GM12801 (cell line): ENCODE measurements around the gene GRK2.

ENCODE experiments used
- TF ChIP-seq, protein P1 (sequence below): IDR thresholded peaks from one replicate; pipeline ENCODE4 v1.5.1; 2011; ENCODE audit warnings: control low read depth; ENCODE audit not compliant: insufficient read length; ENCODE audit errors: extremely low read depth

Gene GRK2

GRCh38 chr11:67256477-67257135 lies 9.7 kb upstream of the GRK2 start:
- TF ChIP-seq, protein P1, sequence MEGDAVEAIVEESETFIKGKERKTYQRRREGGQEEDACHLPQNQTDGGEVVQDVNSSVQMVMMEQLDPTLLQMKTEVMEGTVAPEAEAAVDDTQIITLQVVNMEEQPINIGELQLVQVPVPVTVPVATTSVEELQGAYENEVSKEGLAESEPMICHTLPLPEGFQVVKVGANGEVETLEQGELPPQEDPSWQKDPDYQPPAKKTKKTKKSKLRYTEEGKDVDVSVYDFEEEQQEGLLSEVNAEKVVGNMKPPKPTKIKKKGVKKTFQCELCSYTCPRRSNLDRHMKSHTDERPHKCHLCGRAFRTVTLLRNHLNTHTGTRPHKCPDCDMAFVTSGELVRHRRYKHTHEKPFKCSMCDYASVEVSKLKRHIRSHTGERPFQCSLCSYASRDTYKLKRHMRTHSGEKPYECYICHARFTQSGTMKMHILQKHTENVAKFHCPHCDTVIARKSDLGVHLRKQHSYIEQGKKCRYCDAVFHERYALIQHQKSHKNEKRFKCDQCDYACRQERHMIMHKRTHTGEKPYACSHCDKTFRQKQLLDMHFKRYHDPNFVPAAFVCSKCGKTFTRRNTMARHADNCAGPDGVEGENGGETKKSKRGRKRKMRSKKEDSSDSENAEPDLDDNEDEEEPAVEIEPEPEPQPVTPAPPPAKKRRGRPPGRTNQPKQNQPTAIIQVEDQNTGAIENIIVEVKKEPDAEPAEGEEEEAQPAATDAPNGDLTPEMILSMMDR, result no peak

- TF ChIP-seq, protein P1, result no peak
Measured at GRCh38 chr11:67260406-67260805, 5.9 kb upstream of the GRK2 start.

GRCh38 chr11:67261640-67261945 lies 4.7 kb upstream of the GRK2 start:
- TF ChIP-seq, protein P1, result no peak

DNA sequence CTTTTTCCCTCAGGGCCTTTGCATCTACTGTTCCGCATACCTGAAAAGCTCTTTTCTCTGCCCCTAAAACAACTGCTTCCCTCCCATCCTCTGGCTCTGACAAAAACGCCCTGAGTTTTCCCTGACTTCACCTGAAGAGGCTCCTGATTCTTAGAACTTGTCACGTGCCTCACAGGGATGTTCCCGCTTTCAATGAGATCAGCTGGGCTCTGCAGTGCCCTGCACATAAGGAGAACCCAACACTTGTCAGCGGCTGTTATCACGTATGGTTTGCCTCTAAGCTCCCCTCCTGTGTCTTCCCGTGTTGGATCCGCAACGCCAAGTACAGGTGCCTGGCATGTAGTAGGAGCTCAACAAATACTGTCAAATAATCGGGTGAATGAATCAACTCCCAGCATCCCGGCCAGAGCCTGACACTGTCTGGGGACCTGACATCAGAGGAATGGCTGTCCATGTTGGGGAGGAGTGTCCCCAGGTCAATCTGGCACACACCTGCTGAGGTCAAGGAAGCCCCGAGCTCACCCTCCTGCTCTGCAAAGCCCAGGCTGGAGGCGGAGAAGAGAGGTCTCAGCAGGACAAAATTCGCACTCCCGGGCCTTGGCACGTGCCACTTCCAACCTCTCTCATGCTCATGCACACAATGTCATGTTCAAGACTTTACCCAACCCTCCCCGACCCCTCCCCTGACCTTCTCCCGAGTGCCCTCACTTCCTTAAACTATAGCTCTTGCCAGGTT lies 4.2 kb upstream of the GRK2 start:
- TF ChIP-seq, protein P1, result no peak

DNA sequence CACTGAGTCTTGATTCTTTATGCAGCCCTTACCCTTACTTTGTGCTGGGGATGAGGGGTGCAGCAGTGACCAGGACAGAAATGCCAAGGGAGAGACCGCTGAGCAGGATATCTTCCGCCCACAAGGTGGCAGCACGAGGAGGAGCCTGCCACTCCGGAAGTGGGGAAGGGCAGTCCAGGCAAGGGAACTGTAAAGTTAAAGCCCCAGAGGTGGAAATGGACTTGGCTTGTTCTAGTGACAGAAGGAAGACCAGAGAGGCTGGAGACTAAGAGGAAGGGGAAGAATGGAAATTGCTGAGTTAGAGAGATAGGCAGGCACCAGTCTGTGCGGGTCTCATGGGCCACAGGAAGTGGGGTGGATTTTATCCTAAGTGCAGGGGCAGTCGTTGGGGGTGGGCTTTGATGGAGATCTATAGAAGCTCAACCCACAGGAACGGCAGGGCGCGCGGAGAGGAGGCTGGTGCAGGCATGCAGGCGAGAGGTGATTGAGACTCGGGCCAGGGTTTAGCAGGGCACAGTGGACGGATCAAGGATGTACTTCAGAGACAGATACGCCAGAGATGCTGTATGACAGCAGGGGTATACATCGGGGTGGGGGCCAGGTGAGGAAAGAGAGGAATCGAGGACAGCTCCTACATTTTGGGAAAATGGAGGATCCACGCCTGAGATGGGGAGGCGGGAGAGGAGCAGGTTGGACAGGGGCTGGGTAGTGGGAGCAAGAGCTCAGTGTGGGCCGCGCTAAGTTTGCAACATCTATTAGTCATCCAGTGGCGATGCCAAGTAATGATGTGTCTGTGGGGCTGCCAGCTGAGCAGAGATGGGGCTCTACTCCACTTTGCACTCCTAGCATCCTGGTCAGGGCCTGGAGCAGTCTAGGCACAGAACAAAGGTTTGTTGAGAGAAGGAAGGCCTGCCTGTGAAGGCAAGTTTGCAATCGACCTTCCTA lies 3.3 kb upstream of the GRK2 start:
- TF ChIP-seq, protein P1, result no peak

DNA sequence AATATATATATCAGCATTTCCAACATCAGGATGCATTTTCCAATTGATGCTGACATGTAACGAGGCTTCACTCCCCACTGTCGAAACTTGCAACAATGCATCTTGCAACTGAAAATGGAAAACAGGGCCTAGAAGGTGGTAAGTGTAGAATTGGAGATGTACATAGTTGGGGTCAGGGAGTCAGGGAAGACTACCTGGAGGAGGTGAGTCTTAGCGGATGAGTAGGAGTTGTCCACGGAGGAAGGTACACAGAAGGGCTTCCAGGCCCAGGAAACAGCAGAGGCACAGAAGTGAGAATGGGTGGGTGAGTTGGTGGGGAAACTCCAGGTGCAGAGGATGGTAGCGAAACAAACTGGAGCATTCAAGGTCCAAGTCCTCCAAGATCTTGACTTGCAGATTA lies 2.0 kb upstream of the GRK2 start:
- TF ChIP-seq, protein P1, result no peak

- TF ChIP-seq, protein P1, result no peak
Measured at GRCh38 chr11:67264877-67265632, 1.2 kb upstream of the GRK2 start.
